Spleen (tissue), 7 donors: ENCODE data around the gene TCAF1.

Experiments
- POLR2A ChIP-seq, 3 donors: fragments of 450-650 bp; IDR thresholded peaks; one replicate each; pipeline ENCODE4 v1.5.1; 2017; ENCODE audit warnings: antibody characterized with exemption in 3 of 3, mild to moderate bottlenecking in 1 of 3
- POLR2AphosphoS5 ChIP-seq, 3 donors: sonication (generic); formaldehyde crosslinking; IDR thresholded peaks; one replicate each; pipeline ENCODE4 v1.5.1; 2017; ENCODE audit warnings: antibody characterized with exemption in 3 of 3
- TF ChIP-seq, protein P1 (sequence below), 11 experiments: fragments of 200-600 bp in 7 of 11; fragments of 450-650 bp in 4 of 11; sonication (generic) in 4 of 11; IDR thresholded peaks in 8 of 11; conservative IDR thresholded peaks in 3 of 11; 1 replicate in 7 of 11; 2 replicates in 4 of 11; pipeline versions ENCODE4 v1.4.0 to v1.8.0; 2016 to 2021; ENCODE audit warnings: antibody characterized with exemption in 11 of 11, inconsistent platforms in 4 of 11, mild to moderate bottlenecking in 1 of 11
- donor health status: DM: no; HTN: no; CAD: no; lungs with moderate emphysema.
- donor health status: DM: no; HTN: no; CAD: no.
- donor health status: DM: no; HTN: no; CAD: no.

DNA sequence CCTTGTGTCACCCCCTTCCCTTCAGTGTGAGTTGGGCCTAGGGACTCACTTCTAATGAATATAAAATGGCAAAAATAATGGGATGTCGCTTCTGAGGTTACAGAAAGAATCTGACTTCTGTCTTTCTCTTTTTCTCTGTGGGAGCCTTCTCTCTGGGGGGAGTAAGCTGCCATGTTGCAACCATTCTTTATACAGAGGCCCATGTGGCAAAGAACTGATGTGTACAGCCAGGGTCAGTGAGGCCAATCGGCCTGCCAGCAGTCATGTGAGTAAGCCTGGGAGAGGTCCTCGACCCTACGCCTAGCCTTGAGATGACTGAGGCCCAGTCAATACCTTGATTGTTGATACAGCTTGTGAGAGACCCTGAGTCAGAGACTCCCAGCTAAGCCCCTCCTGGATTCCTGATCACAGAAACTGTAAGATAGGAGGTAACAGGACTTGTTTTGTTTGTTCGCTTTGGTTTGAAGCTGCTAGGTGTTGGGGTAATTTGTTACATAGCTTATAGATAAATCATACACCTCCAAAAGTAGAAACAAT is 1.7 kb downstream of the TCAF1 start:
- TF ChIP-seq, protein P1, sequence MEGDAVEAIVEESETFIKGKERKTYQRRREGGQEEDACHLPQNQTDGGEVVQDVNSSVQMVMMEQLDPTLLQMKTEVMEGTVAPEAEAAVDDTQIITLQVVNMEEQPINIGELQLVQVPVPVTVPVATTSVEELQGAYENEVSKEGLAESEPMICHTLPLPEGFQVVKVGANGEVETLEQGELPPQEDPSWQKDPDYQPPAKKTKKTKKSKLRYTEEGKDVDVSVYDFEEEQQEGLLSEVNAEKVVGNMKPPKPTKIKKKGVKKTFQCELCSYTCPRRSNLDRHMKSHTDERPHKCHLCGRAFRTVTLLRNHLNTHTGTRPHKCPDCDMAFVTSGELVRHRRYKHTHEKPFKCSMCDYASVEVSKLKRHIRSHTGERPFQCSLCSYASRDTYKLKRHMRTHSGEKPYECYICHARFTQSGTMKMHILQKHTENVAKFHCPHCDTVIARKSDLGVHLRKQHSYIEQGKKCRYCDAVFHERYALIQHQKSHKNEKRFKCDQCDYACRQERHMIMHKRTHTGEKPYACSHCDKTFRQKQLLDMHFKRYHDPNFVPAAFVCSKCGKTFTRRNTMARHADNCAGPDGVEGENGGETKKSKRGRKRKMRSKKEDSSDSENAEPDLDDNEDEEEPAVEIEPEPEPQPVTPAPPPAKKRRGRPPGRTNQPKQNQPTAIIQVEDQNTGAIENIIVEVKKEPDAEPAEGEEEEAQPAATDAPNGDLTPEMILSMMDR (IDR thresholded peaks at IDR 0.05 in 8 of 11, conservative IDR thresholded peaks at IDR 0.05 in 3 of 11), result no peak
- TF ChIP-seq POLR2A (IDR thresholded peaks at IDR 0.05) (no peak), POLR2AphosphoS5 (IDR thresholded peaks at IDR 0.05) (no peak)
